H1 (cell line): Measurements from ENCODE around the gene POLE3.

ENCODE experiments used
- CBX8 ChIP-seq: fragments of 300-800, 300-1000 bp; sonication (generic); IDR thresholded peaks from 2 replicates; pipeline ENCODE4 v1.7.1; 2016; ENCODE audit warnings: low read depth, low read length, borderline replicate concordance
- EGR1 ChIP-seq: IDR thresholded peaks from 2 replicates; pipeline ENCODE4 v1.6.1; 2011; ENCODE audit warnings: low read depth, low read length, borderline replicate concordance

GRCh38 chr9:113436728-113437515 is 26.4 kb upstream of the POLE3 start:
- TF ChIP-seq EGR1 = no peak
- TF ChIP-seq CBX8 = no peak
